HL-60/S4 treated with retinoic acid at 250 ng/mL for 4 days and 3 days (cell line): ENCODE measurements around the gene HES6.

Experiments
- in situ Hi-C: fragments of 300-500 bp; cut with MboI; formaldehyde crosslinking; loops from 2 replicates; pipeline ENCODE4 v1.7.0; 2022; ENCODE audit warnings: low sequenced_read_pairs

HES6 gene

DNA sequence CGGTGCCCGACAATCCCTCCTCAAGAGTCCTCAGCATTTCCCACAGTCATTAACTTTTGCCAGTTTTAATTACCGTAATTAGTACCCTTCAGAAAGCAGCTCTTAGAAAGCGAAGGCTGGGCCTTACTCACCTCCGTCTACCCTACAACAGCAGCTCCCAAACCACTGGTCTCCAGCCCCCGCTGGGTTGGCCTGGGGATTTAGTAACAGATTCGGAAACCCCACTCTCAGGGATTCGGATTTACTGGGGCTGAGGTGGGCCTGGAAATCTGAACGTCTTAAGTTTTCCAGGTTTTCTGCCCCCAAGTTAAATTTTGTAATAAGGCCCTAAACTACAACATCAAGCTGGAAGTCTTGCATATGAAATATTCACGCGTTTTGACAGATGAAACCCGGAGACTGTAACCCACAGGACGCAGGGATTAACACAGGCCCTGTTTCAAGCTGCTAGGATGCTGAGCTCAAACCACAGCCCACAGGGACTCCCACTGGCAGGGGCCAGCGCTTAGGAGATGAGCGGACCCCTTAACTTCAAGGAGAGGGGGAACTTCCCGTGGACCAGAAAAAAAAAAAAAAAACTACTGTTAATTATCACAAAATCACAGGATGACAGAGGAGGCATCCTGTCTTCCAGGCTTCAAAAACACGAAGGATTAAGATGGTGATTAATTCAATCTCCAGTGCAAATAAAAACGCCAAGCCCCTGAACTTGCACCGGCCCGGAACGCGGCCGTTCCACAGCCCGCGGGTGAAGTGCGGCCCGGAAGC lies 37.3 kb downstream of the HES6 start:
- in situ Hi-C loops, result no loop called here

DNA sequence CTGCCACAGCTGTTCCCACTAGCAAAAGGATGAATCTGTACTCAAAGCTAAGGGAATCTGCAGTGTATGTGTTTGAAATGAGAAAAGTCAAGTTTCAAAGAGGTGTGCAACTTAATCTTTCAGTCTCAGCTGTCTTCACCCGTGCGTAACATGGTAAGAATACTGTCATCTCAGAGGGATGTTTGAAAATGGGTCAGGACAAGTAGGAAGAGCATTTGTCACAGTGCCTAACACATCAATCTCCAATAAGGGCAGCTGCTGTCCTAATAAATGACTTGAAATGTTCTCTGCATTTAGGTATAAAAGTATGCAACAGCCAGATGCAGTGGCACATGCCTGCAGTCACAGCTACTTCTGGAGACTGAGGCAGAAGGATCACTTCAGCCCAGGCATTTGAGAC lies 49.4 kb downstream of the HES6 start:
- in situ Hi-C loops, result no loop called here
